Measurements from ENCODE around the gene PRSS23.
"Not testable (repeated sequence)": the region's sequence is repeated elsewhere in the genome, so short reads cannot be mapped to it uniquely, and the experiment has no call there.

PRSS23 gene

GRCh38 chr11:86800076-86800959 is at the start of gene PRSS23:
Gene PRSS23, plus strand, starts transcription at chr11:86800542. Its CDS starts 7,102 bp downstream, at chr11:86807644.
- peak; percentile 23 for DNase-seq

GRCh38 chr11:86753459-86753858 is 46.9 kb upstream of the PRSS23 start:
- DNase-seq = no peak

DNA sequence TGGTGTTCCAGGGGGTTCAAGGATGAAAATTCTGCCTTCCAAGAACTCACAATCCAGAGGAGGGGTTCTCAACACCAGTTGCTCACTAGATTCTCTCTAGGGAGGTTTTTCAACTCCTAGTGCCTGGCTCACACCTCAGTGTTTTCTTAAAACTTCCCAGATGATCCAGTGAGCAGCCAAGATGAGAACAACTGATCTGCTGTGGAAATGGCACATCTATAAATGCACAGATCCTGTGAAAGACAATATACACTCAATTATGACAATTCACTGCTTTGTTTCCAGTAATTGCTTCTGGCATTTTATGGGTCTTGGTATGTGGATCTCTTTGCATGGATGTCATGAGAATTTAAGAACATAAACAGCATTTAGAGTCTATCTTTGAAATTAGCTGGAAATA is 45.2 kb upstream of the PRSS23 start:
- no peak for DNase-seq

- no peak for DNase-seq
Measured at GRCh38 chr11:86758171-86758570, 42.2 kb upstream of the PRSS23 start.

- DNase-seq = no peak
Measured at GRCh38 chr11:86760577-86760976, 39.8 kb upstream of the PRSS23 start.

DNA sequence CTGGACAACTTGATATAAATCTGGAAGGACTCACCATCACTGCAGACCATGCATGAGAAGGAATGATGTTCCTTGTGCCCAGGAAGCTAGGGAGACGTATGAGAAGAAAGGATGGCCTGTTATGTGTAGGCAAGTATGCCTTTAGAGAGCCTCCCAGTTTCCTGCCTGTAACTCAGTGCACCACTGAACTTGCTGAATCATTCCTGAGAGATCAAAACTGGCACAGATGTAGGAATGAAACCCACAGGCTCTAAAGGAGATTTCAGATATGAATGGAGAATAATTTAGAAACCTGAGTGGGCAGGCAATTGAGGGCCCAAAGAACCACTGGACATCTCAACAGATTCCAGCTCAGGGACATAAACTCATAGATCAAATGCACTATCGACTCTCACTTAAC is 38.4 kb upstream of the PRSS23 start:
- no peak for DNase-seq

GRCh38 chr11:86765203-86765602 is 35.1 kb upstream of the PRSS23 start:
- DNase-seq = no peak

GRCh38 chr11:86765878-86766277 is 34.5 kb upstream of the PRSS23 start:
- DNase-seq = no peak

DNA sequence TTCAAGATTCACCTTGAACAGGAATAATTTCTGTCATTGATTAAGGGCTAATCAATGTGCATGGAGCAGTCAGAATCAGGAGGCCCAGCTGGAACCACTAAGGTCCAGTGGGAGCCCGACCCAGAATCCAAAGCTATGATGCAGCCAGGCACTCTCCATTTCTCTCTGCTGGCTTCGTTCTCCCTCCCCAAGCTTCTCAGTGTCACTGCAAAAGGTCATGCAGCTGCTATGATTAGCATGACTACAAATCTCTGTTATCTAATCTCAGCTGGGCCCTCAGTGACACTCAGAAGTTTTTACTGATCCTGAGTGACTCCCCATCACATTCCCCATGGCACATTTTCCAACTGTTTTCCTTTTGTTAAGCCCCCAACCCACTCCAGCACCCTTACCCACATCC is 31.1 kb upstream of the PRSS23 start:
- no peak for DNase-seq

DNA sequence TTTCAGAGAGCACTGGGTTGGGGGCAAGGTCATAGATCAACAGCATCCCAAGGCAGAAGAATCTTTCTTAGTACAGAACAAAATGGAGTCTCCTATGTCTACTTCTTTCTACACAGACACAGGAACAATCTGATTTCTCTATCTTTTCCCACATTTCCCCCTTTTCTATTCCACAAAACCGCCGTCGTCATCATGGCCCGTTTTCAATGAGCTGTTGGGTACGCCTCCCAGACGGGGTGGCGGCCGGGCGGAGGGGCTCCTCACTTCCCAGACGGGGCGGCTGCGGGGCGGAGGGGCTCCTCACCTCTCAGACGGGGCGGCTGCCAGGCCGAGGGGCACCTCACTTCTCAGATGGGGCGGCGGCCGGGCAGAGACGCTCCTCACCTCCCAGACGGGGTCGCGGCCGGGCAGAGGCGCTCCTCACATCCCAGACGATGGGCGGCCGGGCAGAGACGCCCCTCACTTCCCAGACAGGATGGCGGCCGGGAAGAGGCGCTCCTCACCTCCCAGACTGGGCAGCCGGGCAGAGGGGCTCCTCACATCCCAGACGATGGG is 29.8 kb upstream of the PRSS23 start:
- DNase-seq = not testable (repeated sequence)

- no peak for DNase-seq
Measured at GRCh38 chr11:86772999-86773398, 27.3 kb upstream of the PRSS23 start.

DNA sequence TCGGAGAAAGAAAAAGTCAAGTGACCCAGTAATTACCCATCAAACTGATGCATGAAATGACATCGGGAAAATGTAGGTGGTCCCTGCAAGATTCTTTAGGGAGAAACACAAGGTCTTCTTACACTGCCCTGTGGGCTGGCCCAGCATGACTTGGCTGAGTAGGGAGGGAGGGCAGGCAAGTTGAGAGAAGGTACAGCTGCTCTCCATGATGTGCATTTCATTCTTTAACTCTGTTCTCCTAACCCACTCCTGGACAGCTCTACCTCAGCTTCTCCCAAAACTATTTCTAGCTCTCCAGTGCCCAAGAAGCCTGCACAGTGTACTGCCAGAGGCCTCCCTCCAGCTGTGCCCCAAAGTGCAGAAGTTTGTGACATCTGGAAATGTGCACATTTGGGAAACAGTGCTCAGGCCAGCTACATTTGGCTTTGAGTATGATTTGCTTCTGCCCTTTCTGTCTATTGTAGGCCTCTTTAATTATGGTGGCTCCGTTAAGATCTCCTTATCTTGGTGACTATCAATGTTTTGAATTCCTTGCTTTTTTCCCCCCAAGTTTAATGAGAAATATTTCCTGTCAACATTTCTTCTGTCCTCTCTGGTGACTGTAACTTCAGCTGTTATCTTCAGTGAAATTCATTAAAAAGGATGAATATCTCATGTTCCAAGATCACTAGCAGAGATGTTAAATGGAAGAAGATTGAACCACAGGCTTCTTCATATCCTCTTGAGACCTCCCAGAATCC is 26.7 kb upstream of the PRSS23 start:
- DNase-seq = no peak

DNA sequence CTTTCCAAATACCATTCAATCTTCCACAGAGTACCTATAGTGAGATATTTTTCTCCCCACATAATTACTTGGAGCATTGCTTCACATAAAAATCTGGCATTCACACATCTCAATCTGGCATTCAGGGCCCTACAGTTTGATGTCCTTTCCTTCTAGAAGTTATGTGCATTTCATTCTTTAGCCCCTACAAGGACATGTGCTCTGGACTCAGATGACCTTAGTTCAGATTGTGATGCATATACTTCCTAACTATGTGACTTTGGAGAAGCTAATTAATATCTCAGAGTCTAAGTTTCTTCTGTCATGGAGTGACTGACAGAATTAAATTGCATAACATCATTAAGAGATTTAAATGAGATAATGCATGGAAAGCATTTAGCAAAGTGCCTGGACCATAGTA is 25.9 kb upstream of the PRSS23 start:
- no peak for DNase-seq

GRCh38 chr11:86775361-86775760 is 25.0 kb upstream of the PRSS23 start:
- DNase-seq = no peak

DNA sequence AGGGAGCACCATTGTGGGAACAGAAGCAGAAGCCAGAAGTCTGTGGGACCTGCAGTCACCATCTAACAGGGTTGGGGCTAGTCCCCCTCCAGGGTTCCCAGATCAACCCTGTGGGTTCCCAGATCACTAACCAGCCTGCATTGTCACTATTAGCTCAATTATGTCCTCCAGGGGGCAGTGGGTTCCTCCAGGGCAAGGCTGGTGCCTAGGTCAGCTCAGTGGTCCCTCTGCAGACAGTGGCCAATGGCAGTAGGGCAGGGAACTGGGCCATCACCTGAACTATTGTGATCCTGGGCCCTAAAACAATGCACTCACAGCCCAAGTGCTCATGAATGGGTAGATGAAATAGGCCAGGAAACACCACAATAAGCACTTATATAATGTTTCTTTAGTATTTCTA is 18.8 kb upstream of the PRSS23 start:
- DNase-seq = no peak

GRCh38 chr11:86782742-86783141 is 17.6 kb upstream of the PRSS23 start:
- DNase-seq = no peak

DNA sequence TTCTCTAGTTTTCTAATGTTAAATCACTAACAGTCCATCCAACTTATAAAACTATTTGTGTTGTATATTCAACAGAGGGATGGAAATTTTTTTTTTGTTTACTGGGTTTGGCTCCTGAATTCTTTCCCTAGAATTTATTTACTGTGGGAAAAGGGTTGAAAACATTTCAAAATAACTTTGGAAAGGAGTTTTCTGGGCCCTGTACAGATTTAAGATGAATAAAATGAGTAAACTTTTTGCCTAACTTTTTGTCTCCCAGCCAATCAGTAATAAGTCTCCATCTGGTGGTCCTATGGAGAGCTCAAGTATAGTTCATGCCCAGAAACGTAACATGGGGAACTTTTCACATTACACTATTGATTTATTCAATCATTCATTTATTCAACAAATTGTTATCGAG is 16.7 kb upstream of the PRSS23 start:
- DNase-seq = no peak

DNA sequence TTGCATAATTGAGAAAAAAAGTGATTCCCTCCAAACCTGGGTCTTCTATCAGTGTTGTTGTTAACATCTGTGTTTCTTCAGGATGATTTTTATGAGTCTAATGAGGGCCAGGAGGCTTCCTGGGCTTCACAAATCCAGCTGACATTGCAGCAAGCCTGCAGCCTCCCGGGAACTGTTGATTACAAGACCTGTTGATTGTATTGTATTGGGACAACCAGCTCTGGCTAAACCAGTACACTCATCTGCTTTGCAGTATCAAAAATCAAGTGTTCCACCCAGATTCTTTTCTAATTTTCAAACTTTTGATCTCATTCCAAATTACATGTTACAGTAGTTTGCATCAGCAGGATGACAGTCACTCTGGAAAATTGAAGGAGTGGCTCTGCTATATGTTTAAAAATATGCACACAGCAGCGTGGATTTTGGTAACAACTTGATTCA is 16.1 kb upstream of the PRSS23 start:
- DNase-seq = no peak

DNA sequence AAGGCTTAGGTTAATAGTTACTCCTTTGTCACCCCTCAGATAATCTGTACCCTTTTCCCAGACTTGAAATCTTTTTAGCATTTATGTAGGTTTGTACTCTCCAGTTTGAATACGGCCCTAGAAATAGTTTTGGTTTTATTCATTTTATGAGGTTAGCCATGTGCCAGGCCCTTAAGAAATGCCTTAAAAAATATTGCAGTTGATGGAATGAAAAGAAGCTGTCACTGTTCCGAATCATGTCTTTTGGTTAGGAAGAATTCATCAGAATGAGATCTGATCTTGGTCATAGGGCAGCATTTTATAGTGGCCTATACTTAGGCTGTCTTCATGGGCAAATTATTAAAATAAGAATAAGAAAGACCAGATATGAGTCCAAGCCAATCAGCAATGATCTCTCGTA is 14.8 kb upstream of the PRSS23 start:
- no peak for DNase-seq

- DNase-seq = no peak
Measured at GRCh38 chr11:86787018-86787536, 13.3 kb upstream of the PRSS23 start.

DNA sequence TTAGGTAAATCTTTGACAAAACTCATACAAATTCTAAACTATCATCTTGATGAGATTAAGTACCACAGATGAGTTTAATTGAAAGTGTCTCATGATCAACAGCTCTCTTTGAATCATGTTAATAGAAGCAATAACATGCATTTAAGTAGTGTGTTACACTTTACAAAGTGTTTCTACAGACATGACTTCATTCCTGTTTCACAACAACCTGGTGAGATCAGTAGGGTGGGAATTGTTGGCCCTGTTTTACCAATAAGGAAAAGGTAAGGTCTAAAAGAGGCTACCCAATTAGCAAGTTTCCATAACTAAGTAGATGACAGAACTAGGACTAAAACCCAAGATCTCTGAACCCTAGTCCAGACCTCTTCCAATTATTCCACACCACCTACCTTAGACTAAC is 12.7 kb upstream of the PRSS23 start:
- no peak for DNase-seq

DNA sequence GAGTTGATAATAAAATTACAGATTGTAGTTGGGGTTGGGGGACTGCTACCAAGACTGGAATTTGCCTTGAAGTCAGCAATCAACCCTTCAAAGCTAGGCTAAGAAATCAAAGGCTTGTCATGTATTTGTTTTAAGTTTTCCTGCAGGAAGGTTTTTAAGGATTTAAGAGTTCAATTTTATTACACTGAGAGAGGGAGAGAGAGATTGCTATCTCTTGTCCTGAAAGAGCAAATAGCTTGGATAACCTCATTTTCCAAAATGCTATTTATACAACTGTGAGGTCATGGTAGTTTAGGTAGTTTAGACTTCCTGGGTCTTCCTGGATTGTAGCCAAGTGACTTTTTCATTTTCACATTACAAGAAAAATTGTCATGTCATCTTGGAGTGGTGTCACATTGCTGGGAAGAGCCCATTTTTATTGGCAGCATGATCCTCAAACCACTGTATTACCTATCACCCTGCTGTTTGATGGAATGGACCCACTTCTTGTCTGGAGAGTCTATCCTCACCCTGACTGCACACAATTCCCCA is 10.1 kb upstream of the PRSS23 start:
- DNase-seq = no peak

Data from T1000 (cell line).